Measurements from ENCODE around the gene HS6ST3.

Gene HS6ST3

GRCh38 chr13:96172066-96172465, 82.2 kb downstream of the HS6ST3 start:
- Histone ChIP-seq H3K4me2 (ENCODE audit: low read length) (no peak overlapping the region), H3K36me3 (ENCODE audit: insufficient read depth, low read length) (no peaks in the 10 kb centered on the region), H3K9me3 (replicated peaks; ENCODE audit: low read length) (no peaks in the 10 kb centered on the region), H3K4me1 (ENCODE audit: control insufficient read depth, insufficient read depth, low read length) (no peaks in the 10 kb centered on the region), H3K4me3 (ENCODE audit: low read length) (no peak overlapping the region), H3K9ac (ENCODE audit: low read depth, low read length) (no peak overlapping the region), H3K27me3 (ENCODE audit: control insufficient read depth, insufficient read depth, low read length) (no peaks in the 10 kb centered on the region)

DNA sequence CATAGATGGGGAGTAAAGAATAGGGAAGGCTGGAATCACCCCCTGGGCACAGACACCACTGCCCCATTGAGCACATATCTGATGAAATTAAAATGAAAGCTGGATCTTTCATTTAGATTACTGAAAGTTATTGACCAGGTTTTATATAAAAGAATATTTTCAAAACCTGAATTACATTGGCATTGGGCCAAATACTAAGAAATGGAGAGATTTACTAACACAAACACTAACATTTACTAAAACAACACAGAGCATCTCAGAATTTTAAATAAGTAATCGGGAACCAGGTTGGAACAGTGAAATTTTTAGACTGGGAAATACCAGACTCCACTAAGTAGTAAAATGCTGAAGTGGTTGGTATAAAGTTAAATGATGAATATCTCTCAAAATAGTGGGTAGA, 88.9 kb downstream of the HS6ST3 start:
- H3K9me3 ChIP-seq (replicated peaks; ENCODE audit: low read length): no peaks in the 10 kb centered on the region
- no peak overlapping the region for H3K4me3 ChIP-seq (ENCODE audit: low read length)
- no peaks in the 10 kb centered on the region for H3K4me1 ChIP-seq (ENCODE audit: control insufficient read depth, insufficient read depth, low read length)
- H3K4me2 ChIP-seq (ENCODE audit: low read length): no peak overlapping the region
- H3K27me3 ChIP-seq (ENCODE audit: control insufficient read depth, insufficient read depth, low read length): no peaks in the 10 kb centered on the region
- no peaks in the 10 kb centered on the region for H3K36me3 ChIP-seq (ENCODE audit: insufficient read depth, low read length)
- no peak overlapping the region for H3K9ac ChIP-seq (ENCODE audit: low read depth, low read length)

DNA sequence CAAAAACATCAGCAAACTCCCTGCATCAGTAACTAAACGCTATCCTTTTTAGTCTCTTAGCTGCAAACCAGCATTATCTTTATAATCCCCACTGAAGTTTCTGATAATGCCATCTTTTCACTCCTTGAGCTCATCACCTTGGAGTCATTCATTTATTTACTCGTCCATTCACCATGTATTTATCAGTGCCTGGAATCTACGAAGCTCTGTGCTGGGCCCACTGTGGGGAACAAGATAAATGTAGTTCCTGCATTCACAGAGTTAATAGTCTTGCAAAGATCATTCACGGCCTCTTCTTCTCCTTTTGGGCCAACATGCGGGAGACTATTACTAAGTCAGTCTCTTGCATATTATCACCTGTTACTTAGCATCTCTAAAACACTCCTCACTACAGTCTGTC, 89.4 kb downstream of the HS6ST3 start:
- Histone ChIP-seq H3K4me2 (ENCODE audit: low read length) (no peak overlapping the region), H3K9me3 (replicated peaks; ENCODE audit: low read length) (no peaks in the 10 kb centered on the region), H3K36me3 (ENCODE audit: insufficient read depth, low read length) (no peaks in the 10 kb centered on the region), H3K27me3 (ENCODE audit: control insufficient read depth, insufficient read depth, low read length) (no peaks in the 10 kb centered on the region), H3K9ac (ENCODE audit: low read depth, low read length) (no peak overlapping the region), H3K4me1 (ENCODE audit: control insufficient read depth, insufficient read depth, low read length) (no peaks in the 10 kb centered on the region), H3K4me3 (ENCODE audit: low read length) (no peak overlapping the region)

GRCh38 chr13:96181911-96182310, 92.0 kb downstream of the HS6ST3 start:
- Histone ChIP-seq H3K9ac (ENCODE audit: low read depth, low read length) (no peak overlapping the region), H3K4me3 (ENCODE audit: low read length) (no peak overlapping the region), H3K36me3 (ENCODE audit: insufficient read depth, low read length) (no peaks in the 10 kb centered on the region), H3K27me3 (ENCODE audit: control insufficient read depth, insufficient read depth, low read length) (no peaks in the 10 kb centered on the region), H3K4me1 (ENCODE audit: control insufficient read depth, insufficient read depth, low read length) (no peaks in the 10 kb centered on the region), H3K4me2 (ENCODE audit: low read length) (no peak overlapping the region), H3K9me3 (replicated peaks; ENCODE audit: low read length) (no peaks in the 10 kb centered on the region)

GRCh38 chr13:96185818-96186217, 95.9 kb downstream of the HS6ST3 start:
- no peaks in the 10 kb centered on the region for H3K36me3 ChIP-seq (ENCODE audit: insufficient read depth, low read length)
- H3K9me3 ChIP-seq (replicated peaks; ENCODE audit: low read length): no peaks in the 10 kb centered on the region
- no peaks in the 10 kb centered on the region for H3K27me3 ChIP-seq (ENCODE audit: control insufficient read depth, insufficient read depth, low read length)
- no peak overlapping the region for H3K9ac ChIP-seq (ENCODE audit: low read depth, low read length)
- no peak overlapping the region for H3K4me3 ChIP-seq (ENCODE audit: low read length)
- no peak overlapping the region for H3K4me2 ChIP-seq (ENCODE audit: low read length)
- H3K4me1 ChIP-seq (ENCODE audit: control insufficient read depth, insufficient read depth, low read length): no peaks in the 10 kb centered on the region

DNA sequence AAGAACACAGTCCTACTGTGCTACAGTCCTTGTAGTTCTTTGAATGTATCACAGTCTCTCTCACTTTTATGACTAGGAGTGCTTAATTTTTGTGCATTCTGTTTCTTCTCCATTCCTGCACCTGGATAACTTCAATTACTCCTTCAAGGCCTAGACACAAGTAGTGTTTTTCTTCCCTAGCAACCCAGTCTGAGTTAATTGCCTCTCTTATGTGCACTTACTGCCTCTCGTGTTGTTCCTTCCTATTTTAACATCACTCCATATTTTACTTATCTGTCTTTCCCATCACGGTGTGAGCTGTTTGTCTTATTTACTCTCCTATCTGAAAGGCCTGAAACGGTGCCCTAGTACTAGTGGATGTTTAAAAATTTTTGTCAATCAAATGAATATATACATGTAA, 101.5 kb downstream of the HS6ST3 start:
- H3K9me3 ChIP-seq (replicated peaks; ENCODE audit: low read length): no peaks in the 10 kb centered on the region
- H3K27me3 ChIP-seq (ENCODE audit: control insufficient read depth, insufficient read depth, low read length): no peaks in the 10 kb centered on the region
- no peak overlapping the region for H3K4me2 ChIP-seq (ENCODE audit: low read length)
- no peaks in the 10 kb centered on the region for H3K4me1 ChIP-seq (ENCODE audit: control insufficient read depth, insufficient read depth, low read length)
- H3K36me3 ChIP-seq (ENCODE audit: insufficient read depth, low read length): no peaks in the 10 kb centered on the region
- H3K9ac ChIP-seq (ENCODE audit: low read depth, low read length): no peak overlapping the region
- no peak overlapping the region for H3K4me3 ChIP-seq (ENCODE audit: low read length)

- no peak overlapping the region for H3K9ac ChIP-seq (ENCODE audit: low read depth, low read length)
- H3K4me3 ChIP-seq (ENCODE audit: low read length): no peak overlapping the region
- H3K36me3 ChIP-seq (ENCODE audit: insufficient read depth, low read length): no peaks in the 10 kb centered on the region
- no peak overlapping the region for H3K4me2 ChIP-seq (ENCODE audit: low read length)
- H3K27me3 ChIP-seq (ENCODE audit: control insufficient read depth, insufficient read depth, low read length): no peaks in the 10 kb centered on the region
- no peaks in the 10 kb centered on the region for H3K9me3 ChIP-seq (replicated peaks; ENCODE audit: low read length)
- H3K4me1 ChIP-seq (ENCODE audit: control insufficient read depth, insufficient read depth, low read length): no peaks in the 10 kb centered on the region
Observed at GRCh38 chr13:96193728-96194310, 103.9 kb downstream of the HS6ST3 start.

- Histone ChIP-seq H3K27me3 (ENCODE audit: control insufficient read depth, insufficient read depth, low read length) (no peaks in the 10 kb centered on the region), H3K36me3 (ENCODE audit: insufficient read depth, low read length) (no peaks in the 10 kb centered on the region), H3K4me1 (ENCODE audit: control insufficient read depth, insufficient read depth, low read length) (no peaks in the 10 kb centered on the region), H3K4me3 (ENCODE audit: low read length) (no peak overlapping the region), H3K9me3 (replicated peaks; ENCODE audit: low read length) (no peaks in the 10 kb centered on the region), H3K4me2 (ENCODE audit: low read length) (no peak overlapping the region), H3K9ac (ENCODE audit: low read depth, low read length) (no peak overlapping the region)
Observed at GRCh38 chr13:96198038-96198437, 108.1 kb downstream of the HS6ST3 start.

DNA sequence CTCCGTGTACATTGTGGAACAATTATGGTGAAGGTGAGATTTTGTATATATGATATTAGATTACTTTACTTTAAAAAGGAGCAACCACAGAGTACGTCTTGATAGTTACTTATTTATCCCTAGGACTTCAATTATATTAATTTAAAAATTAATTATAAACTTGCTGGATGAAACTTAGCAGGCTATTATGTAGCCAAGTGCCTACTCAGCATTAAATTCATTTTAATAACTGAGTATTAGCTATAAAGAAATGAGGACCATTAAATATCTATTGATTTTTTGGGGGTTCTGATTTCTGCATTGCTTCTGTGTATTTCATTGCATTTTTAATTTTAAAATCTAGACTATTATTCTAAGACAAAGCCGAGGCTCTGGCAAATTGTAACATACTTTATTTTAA, 109.4 kb downstream of the HS6ST3 start:
- no peaks in the 10 kb centered on the region for H3K27me3 ChIP-seq (ENCODE audit: control insufficient read depth, insufficient read depth, low read length)
- no peak overlapping the region for H3K4me2 ChIP-seq (ENCODE audit: low read length)
- no peak overlapping the region for H3K4me3 ChIP-seq (ENCODE audit: low read length)
- H3K9ac ChIP-seq (ENCODE audit: low read depth, low read length): no peak overlapping the region
- no peaks in the 10 kb centered on the region for H3K9me3 ChIP-seq (replicated peaks; ENCODE audit: low read length)
- no peaks in the 10 kb centered on the region for H3K4me1 ChIP-seq (ENCODE audit: control insufficient read depth, insufficient read depth, low read length)
- H3K36me3 ChIP-seq (ENCODE audit: insufficient read depth, low read length): no peaks in the 10 kb centered on the region

DNA sequence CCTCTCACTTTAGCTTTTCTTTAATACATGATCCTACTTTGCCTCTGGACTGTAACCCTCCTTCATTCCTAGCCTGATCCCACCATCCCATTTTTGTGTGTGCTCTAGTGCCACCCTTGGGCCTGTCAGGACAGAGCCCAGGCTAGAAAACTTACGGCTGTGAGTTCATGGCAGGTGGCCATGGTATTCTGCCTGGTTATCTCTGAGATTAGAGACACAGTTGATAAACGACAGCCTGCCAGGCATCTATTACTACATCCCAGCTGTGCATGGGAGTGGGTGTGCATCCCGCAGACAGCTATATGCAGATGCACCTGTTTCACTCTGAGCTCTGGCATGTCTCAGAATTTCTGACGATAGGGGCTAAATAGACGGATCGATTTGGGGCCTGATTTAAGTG, 110.9 kb downstream of the HS6ST3 start:
- H3K4me3 ChIP-seq (ENCODE audit: low read length): no peak overlapping the region
- H3K9me3 ChIP-seq (replicated peaks; ENCODE audit: low read length): no peaks in the 10 kb centered on the region
- no peak overlapping the region for H3K9ac ChIP-seq (ENCODE audit: low read depth, low read length)
- H3K4me1 ChIP-seq (ENCODE audit: control insufficient read depth, insufficient read depth, low read length): no peaks in the 10 kb centered on the region
- H3K27me3 ChIP-seq (ENCODE audit: control insufficient read depth, insufficient read depth, low read length): no peaks in the 10 kb centered on the region
- H3K36me3 ChIP-seq (ENCODE audit: insufficient read depth, low read length): no peaks in the 10 kb centered on the region
- no peak overlapping the region for H3K4me2 ChIP-seq (ENCODE audit: low read length)

DNA sequence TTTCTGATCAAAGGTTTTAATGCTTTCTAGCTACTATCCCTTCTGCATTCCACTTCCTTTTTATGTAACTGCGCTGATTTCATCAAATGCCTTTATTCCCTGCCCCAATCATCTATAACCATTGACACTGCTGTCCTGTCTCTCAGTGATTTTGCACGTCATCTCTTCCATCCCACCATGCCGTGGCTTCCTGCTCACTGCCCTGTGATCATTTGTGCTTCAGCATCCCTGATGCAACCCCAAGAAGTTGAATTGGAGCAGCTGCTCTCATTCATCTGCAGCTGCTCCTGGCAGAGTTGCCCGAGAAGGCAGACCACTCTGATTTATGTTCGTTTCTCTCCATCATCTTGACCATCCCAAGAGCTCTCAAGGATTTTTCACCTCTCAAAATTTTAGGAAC, 112.4 kb downstream of the HS6ST3 start:
- H3K4me1 ChIP-seq (ENCODE audit: control insufficient read depth, insufficient read depth, low read length): no peaks in the 10 kb centered on the region
- no peaks in the 10 kb centered on the region for H3K9me3 ChIP-seq (replicated peaks; ENCODE audit: low read length)
- H3K4me3 ChIP-seq (ENCODE audit: low read length): no peak overlapping the region
- no peaks in the 10 kb centered on the region for H3K36me3 ChIP-seq (ENCODE audit: insufficient read depth, low read length)
- no peak overlapping the region for H3K9ac ChIP-seq (ENCODE audit: low read depth, low read length)
- no peaks in the 10 kb centered on the region for H3K27me3 ChIP-seq (ENCODE audit: control insufficient read depth, insufficient read depth, low read length)
- no peak overlapping the region for H3K4me2 ChIP-seq (ENCODE audit: low read length)

GRCh38 chr13:96203471-96203870, 113.6 kb downstream of the HS6ST3 start:
- no peak overlapping the region for H3K4me3 ChIP-seq (ENCODE audit: low read length)
- no peaks in the 10 kb centered on the region for H3K36me3 ChIP-seq (ENCODE audit: insufficient read depth, low read length)
- no peaks in the 10 kb centered on the region for H3K9me3 ChIP-seq (replicated peaks; ENCODE audit: low read length)
- H3K27me3 ChIP-seq (ENCODE audit: control insufficient read depth, insufficient read depth, low read length): no peaks in the 10 kb centered on the region
- no peak overlapping the region for H3K9ac ChIP-seq (ENCODE audit: low read depth, low read length)
- no peaks in the 10 kb centered on the region for H3K4me1 ChIP-seq (ENCODE audit: control insufficient read depth, insufficient read depth, low read length)
- no peak overlapping the region for H3K4me2 ChIP-seq (ENCODE audit: low read length)
